NB4 (cell line): ENCODE results near the gene ZNF664.

ENCODE experiments used
- CTCF ChIP-seq: IDR thresholded peaks from one replicate; pipeline ENCODE4 v1.5.1; 2012; ENCODE audit warnings: low read depth, low read length
- MAX ChIP-seq: IDR thresholded peaks from 2 replicates; pipeline ENCODE4 v1.6.1; 2011; ENCODE audit warnings: low read depth, low read length
- MYC ChIP-seq: IDR thresholded peaks from 2 replicates; pipeline ENCODE4 v1.6.1; 2011; ENCODE audit warnings: low read depth, low read length
- POLR2A ChIP-seq: IDR thresholded peaks from 2 replicates; pipeline ENCODE4 v1.6.1; 2011; ENCODE audit warnings: mild to moderate bottlenecking; ENCODE audit not compliant: insufficient read length; ENCODE audit errors: extremely low read depth

DNA sequence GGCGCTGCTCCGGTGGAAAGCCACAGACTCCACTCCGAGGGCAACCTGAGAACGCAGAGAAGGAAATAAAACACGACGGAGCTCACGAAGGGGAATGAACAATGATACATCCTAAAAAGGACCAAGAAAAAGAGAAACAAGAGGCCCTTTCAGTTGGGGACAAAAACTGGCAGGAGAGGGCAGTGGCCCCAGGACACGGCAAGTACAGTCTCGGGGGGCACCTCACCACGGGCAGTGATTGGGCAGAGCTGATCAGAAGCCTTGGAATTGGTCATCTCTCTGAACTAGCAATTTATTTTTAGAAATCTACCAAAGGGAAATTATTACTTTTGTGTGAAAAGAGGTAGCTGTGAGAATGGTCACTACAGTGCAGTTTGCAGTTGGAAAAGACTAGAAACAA lies 28.3 kb upstream of the ZNF664 start:
- TF ChIP-seq MAX (no peak), CTCF (no peak), MYC (no peak), POLR2A (no peak)
